K562 (cell line): ENCODE measurements around the gene ECI1. TPM values are rescaled to one million over a fixed set of nuclear protein-coding genes. Genes with fewer than 3 reads are reported as not detected.

Experiments
- EP400 ChIP-seq: fragments of 450-650 bp; IDR thresholded peaks from 2 replicates; pipeline ENCODE4 v1.6.1; 2017; ENCODE audit warnings: antibody characterized with exemption, mild to moderate bottlenecking, moderate library complexity
- MECOM ChIP-seq: fragments of 250-450 bp; sonication (Bioruptor Pico); IDR thresholded peaks from 2 replicates; pipeline ENCODE4 v1.8.0; 2022; ENCODE audit warnings: inconsistent platforms
- MNT ChIP-seq, 2 experiments: fragments of 450-650 bp; conservative IDR thresholded peaks; 2 replicates each; pipeline ENCODE4 v1.6.1; 2017; ENCODE audit warnings: mild to moderate bottlenecking in 2 of 2, moderate library complexity in 2 of 2
- SIX5 ChIP-seq, 2 experiments: IDR thresholded peaks; 2 replicates each; pipeline ENCODE4 v1.6.1; 2011; ENCODE audit warnings: low read length in 2 of 2, borderline replicate concordance in 1 of 2, low read depth in 1 of 2, mild to moderate bottlenecking in 1 of 2, moderate library complexity in 1 of 2; ENCODE audit not compliant: insufficient read depth in 1 of 2
- TAF15 ChIP-seq: fragments of 200-400 bp; formaldehyde crosslinking; IDR thresholded peaks from 2 replicates; pipeline ENCODE4 v1.6.1; 2017; ENCODE audit warnings: mild to moderate bottlenecking, low read depth, low read length, moderate library complexity
- TEAD1 ChIP-seq, 2 experiments: fragments of 450-650 bp in 1 of 2; sonication (generic) in 1 of 2; formaldehyde crosslinking; IDR thresholded peaks; 2 replicates each; pipeline versions ENCODE4 v1.4.0 to v1.8.0; 2020 to 2022; ENCODE audit warnings: mild to moderate bottlenecking in 2 of 2, missing genetic modification reagents in 1 of 2
- TFAP4 ChIP-seq: sonication (generic); formaldehyde crosslinking; IDR thresholded peaks from 2 replicates; pipeline ENCODE4 v1.8.0; 2022; ENCODE audit warnings: missing genetic modification reagents, mild to moderate bottlenecking, moderate library complexity, borderline replicate concordance
- ZBTB33 ChIP-seq: sonication (generic); formaldehyde crosslinking; IDR thresholded peaks from 2 replicates; pipeline ENCODE4 v1.8.1; 2023; ENCODE audit warnings: mild to moderate bottlenecking, missing genetic modification reagents
- ZNF165 ChIP-seq: fragments of 250-450 bp; sonication (Bioruptor Pico); IDR thresholded peaks from 2 replicates; pipeline ENCODE4 v1.4.0; 2020; ENCODE audit warnings: borderline replicate concordance
- ZNF449 ChIP-seq: fragments of 250-450 bp; sonication (Bioruptor Pico); IDR thresholded peaks from 2 replicates; pipeline ENCODE4 v1.8.0; 2022; ENCODE audit warnings: moderate library complexity, mild to moderate bottlenecking, inconsistent platforms
- ZNF766 ChIP-seq: fragments of 200-800 bp; sonication (Bioruptor generic); conservative IDR thresholded peaks from 2 replicates; pipeline ENCODE4 v1.6.1; 2016; ENCODE audit warnings: missing genetic modification characterization, missing compliant biosample characterization
- polyA plus RNA-seq, 8 experiments: library from polyadenylated mRNA; depleted of rRNA in 4 of 8; stranded (reverse) in 5 of 8; unstranded in 3 of 8; fragments of >200 nt; fragmentation: Nextera tagmentation in 2 of 8; fragmentation: Illumina TruSeq in 1 of 8; extraction: Ambion mirVana in 2 of 8; extraction: Trizol in 1 of 8; gene quantifications; 2 replicates each; pipeline versions ENCODE4 v1.2.1 to v1.2.3, GENCODE V29; 2011 to 2014; ENCODE audit warnings: inconsistent platforms in 1 of 8, missing spikeins in 1 of 8
- total RNA-seq, 7 experiments: library from RNA; depleted of rRNA in 6 of 7; stranded (reverse); fragments of >200 nt in 6 of 7; fragmentation: Illumina TruSeq in 2 of 7; extraction: Trizol in 2 of 7; gene quantifications; 2 replicates each; pipeline versions ENCODE4 v1.2.1 to v1.2.3, GENCODE V29; 2011 to 2021; ENCODE audit warnings: low replicate concordance in 1 of 7

Gene ECI1
- total and polyA plus RNA-seq, 9 of the 15 experiments (the other 6 are each of a cell fraction or from before 2014, with no cell fraction given): 4.7 to 189 (median 54.0) TPM

GRCh38 chr16:2210386-2211365, 40.7 kb downstream of the ECI1 start, which contains the start of gene BRICD5 (continued):
- no peak for TF ChIP-seq ZNF449 (CRISPR knock-in tag)
- no peak for TF ChIP-seq ZNF766 (CRISPR knock-in tag)
- TF ChIP-seq SIX5 (IDR thresholded peaks at IDR 0.05; ENCODE audit: borderline replicate concordance in 1 of 2, insufficient read depth in 1 of 2, low read depth in 1 of 2, low read length in 2 of 2): no peak
- TF ChIP-seq TFAP4: peak; percentile 59; the same call in 1 of the 2 replicates
- no peak for TF ChIP-seq ZNF165 (CRISPR knock-in tag)
- TF ChIP-seq ZBTB33: 0 out of 2 replicates have a peak, but pooled peaks have one; percentile 12
- TF ChIP-seq TAF15: no peak
- peak; percentile 25; the same call in 1 of the 2 replicates for TF ChIP-seq EP400
- TF ChIP-seq TEAD1 (CRISPR knock-in tag; IDR thresholded peaks at IDR 0.05): no peak
- no peak for TF ChIP-seq MECOM (CRISPR knock-in tag)
- peak in 1 of 2 experiments; percentile 61; a peak in 2 of 4 replicates for TF ChIP-seq MNT (conservative IDR thresholded peaks at IDR 0.05)
